ENCODE data around the gene MKX.

MKX gene

DNA sequence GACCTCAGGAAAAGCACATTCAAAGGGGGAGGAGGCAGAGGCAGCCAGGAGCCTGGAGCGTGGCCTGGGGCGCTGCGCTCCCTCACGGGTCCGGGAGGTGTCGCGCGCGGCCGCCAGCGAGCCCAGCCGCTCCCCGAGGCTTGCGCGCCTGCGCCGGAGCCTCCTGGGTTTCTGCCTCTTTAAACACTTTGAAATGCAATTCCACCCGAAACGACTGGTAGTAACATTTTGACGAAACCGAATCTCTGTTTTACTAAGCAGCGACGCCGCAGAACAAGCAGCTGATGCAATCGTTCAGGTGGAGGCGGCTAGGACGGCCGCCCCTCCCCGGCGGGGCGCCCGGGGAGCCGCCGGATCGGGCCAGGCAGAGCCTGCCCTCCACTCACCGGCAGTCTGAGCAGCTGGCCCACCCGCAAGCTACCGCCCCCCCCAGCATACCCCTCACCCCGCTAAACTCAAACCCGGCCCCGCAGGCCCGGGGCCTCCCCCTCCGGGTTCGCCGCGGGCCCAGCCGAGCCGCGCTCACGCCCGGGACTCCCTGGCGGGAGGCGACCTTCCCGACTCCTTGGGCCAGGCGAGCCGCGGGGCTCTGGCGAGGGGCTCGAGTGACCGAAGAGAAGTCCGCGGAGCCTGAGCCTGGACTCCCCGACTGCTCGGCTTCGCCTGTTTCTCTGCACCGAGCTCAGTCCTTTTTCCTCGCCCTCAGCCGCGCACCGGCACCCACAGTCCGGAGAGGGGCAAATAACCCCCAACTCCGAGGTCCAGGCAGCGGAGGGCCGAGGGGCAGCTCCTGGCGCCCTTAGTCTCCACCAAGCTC lies 3.2 kb downstream of the MKX start:
- DNase-seq: peak; percentile 90

DNA sequence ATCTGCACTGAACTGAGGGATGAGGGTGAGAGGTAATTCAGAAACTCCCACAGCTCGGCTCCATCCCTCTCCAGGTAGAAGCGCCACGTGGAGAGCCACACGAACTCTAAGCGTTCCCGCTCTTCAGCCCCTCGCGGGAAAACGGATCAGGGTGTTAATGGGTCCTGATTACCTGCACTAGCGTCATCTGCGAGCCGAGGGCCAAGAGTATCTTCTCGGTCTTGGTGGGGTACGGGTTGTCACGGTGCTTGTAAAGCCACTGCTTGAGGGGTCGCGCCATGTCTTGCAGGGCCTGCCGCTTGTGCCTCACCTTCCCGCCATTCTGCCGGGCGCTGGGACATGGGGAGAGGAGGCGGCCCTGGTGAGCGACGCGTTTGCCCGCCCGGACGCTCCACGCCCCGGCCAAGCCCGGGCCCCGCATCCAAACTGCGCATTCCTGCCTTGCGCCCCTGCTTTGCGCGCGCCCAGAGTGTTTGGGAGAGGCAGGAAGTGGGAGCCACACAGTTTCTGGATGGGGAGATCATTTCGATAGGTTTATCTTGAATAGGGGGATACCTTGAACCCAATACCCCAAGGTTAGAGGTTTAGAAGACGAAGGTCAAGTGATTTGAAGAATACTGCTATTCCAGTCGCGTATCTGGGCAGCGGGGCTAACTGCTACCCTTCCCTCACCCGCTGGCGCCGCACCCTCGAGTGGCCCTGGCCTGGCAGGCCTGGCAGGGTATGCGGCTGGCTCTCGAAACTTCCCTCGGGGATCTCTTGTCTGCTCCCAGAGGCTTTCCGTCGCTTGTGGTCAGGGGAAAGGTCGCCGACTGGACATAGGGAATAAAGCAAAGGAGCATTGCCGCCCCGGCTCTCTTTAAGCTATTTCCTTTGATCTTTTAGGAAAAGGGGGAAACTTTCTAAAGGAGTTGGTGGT lies 4.2 kb downstream of the MKX start:
- no peak for DNase-seq

DNA sequence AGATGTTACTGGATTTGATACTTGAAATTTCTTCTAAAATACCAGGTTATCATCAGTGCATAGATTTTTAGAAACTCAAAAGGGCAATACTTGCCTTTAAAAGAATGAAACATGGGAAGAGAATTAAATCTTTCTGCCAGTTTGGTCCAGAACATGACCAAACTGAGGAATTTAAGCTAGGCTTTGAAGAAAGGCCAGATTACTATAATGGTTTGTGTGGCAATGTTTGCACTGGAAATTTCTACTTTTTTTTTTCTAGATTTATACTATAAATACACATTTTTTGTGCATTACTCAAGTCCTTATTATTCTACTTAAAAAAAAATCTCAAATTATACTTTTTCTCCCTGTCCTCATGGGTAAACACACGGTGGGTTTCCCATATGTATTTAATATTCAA lies 9.2 kb downstream of the MKX start:
- DNase-seq: no peak

DNA sequence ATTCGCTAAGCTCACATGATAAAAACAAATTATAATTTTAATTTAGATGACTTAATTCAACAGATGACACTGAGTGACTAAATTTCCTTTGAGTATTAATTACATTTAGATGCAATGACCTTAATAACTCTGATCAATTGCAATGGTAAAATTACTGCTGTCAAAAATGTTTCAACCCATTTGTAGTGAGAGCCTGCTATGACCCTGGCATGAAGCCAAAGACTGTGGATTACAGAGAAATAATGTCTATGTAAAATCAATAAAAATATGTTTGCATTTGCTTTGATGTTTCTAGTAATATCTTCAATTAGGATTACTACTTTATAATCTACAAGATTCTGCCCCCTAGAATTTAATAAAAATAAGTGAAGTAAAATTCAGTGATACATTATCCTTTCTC lies 15.6 kb downstream of the MKX start:
- no peak for DNase-seq

DNA sequence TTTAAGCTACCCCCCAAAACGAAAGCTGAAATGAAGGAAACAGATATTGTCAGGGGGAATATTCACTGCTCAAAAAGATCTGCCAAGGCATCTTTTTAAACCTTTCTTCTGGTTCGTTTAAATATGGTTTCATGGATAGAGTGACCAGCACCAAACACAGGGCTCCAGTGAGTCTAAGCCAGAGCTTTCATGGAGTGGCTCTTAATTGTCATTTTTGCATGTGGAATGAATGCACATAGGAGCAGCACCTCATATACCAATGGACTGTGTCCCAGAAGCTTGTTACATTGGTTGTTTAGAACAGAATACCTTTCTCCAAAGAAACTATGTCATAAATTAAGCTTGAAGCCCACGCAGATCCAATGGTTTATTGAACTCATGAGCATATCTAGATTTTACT lies 17.3 kb downstream of the MKX start:
- DNase-seq: no peak

DNA sequence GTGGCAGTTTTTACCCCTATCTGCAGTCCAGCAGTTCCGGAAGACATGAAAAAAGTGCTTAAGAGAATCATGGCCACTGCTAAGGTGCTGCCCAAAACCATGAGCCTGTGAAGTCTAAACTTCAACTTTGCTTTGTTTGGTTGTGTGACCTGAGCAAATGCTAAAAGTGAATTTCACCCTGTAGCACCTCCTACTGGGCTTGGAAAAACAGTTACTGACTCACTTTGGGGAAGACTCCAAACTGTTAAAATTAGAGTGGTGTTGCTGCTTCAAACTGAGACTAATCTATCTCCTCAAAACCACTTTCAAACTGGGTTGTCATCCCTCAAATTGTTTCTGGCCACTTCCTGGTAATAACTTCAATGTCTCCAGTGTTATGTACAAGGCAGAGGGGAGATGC lies 21.3 kb downstream of the MKX start:
- no peak for DNase-seq

DNA sequence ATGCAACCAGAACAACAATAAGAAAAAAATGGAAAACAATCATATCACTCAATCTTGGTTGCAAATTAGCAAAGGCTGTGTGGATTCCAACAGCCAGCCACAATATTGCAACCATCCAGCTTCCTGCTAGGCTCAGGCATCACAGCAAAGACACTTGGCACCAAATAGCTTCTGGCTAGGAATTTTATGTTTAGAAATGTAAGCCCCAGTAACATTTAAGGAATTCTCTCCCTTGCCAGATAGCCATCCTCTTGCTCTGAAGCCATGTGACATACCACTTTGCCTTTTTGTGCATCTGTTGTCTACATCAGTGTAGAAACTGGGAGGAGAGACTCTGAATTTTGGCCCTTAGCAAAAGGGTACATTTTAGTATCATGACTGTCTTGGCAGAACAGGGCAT lies 22.2 kb downstream of the MKX start:
- DNase-seq: no peak

DNA sequence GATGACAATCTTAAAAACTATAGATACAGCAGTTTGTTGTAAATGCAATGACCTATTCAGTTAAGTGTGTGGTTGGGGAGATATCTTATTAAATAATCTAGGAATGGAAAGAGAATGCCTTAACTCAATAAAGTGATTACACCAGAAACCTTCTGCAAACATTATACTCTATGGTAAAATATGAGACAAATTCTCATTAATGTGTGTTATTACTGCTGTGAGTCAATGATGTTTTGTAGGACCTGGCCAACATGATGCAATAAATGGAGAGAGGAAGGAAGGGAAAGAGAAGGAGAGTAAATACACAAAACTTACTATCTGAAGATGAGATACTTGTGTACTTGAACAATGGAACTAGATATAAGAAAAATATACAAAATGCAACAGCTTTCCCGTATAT lies 25.1 kb downstream of the MKX start:
- DNase-seq: no peak

DNA sequence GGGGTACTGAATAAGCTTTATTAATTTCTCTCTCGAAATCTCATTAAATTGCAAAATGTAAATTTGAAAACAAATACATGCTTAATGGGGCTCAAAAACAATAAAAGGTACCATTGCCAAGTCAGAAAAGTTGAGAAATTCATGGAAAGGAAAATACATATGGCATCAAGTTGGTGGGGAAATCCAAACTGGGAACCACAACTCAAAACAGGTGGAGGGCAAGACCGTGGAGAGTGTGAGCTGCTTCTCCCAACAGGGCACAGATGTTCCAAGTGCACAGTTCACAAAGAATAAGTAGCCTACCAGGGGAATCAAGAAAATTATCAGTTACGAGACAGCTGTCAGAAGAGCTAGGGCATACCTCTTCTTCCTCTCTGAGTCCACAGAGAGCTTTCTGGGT lies 26.6 kb downstream of the MKX start:
- DNase-seq: no peak

DNA sequence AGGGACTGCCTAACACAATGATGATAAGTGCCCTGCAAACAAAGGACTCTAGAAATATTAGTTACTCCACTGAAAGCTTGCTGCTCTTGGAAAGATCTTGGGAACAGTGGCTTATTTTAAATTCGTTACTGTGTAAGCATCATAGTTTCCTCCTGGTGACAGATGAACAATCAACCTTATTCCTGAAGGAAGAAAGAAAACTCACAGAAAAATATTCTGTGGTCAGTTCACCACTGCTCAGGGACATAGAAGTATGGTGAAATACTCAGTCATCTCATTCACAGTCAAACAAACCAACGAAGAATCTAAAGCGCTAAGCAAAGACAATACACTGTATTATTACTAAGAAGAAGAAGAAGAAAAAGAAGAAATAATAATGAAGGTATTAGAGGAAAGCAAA lies 27.8 kb downstream of the MKX start:
- DNase-seq: no peak

DNA sequence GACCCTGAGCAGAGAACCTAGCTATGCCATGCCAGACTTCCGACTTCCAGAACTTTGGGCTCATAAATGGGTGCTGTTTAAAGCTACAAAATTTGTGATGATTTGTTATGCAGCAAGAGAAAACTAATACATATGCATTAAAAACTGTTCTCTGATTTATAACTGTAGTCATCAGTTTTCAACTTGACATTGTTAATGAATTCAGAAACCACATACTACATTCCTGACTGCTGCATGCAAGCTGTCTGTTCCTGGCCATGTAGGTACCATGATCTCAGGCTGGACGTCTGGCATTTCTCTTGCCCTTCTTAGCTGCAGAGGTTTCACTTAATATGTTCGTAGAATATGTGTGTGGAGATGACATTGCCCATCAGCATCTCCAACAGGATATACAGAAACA lies 28.4 kb downstream of the MKX start:
- no peak for DNase-seq

DNA sequence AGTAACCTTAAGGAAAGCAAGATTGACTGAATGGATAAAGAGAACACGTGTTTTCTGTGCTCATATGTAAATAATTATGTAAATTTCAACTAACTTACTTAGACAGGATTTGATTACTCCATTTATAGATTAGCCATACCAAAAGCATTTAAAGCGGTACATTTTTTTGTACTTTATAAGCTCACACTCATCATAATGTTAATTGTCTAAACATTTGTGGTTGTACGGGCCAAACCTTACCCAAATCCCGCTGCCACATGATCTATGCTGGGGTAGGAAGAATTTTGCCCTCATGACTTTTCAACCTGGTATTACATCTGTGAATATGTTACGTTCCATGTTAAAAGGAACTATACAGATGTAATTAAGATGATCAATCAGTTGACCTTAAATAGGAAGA lies 29.1 kb downstream of the MKX start:
- no peak for DNase-seq

DNA sequence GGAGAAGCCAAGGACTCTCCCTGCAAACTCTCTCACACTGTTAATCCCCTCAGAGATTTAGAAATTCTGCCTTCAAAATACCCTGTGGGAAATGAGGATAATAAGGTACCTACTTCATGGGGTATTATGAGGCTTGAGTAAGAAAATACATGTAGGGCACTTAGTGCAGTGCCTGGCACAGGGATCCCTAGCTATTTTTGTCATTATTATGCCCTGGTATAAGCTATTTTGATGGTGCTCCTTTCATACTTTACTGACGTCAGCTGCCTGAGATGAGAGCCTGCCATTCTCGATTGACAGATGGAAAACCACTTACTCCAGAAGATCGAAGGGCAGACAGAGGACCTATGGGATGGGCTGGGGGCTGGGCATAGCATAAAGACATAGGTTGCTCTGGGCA lies 30.1 kb downstream of the MKX start:
- DNase-seq: no peak

DNA sequence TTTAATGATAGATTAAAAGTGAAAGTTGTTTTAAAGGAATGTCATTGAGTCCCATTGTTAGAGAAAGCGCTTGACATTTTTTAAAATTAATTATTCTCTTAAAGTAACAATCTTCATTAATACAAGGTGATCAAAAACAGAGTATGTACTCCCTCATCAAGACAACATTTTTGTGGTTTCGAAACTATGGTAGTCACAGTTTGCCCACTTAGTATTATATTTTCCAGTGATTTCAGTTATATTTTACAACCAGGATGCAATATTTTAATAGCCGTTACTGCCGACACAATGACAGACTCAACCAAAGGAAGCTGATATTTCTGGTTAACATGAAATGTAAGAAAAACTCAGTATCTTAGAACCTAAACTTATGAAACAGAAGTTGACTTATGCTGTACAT lies 31.3 kb downstream of the MKX start:
- DNase-seq: no peak

DNA sequence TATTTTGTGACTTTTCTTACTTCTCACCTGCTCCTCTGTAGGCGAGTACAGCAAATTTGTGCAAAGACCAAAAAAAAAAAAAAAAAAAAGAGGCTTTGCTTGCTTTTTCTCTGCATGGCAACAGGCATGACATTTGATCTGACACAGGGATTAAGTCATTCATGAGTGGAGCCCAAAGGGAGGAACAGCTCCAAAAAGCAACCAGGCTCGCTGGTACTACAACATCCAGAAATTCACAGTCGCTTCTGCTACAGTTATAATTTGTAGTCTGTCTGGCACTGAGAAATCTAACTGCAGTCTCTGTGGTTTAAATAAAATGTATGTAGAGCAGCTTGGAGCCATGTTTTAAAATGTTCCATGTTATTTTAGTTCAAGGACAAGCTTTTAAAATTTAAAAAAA lies 31.7 kb downstream of the MKX start:
- DNase-seq: no peak

DNA sequence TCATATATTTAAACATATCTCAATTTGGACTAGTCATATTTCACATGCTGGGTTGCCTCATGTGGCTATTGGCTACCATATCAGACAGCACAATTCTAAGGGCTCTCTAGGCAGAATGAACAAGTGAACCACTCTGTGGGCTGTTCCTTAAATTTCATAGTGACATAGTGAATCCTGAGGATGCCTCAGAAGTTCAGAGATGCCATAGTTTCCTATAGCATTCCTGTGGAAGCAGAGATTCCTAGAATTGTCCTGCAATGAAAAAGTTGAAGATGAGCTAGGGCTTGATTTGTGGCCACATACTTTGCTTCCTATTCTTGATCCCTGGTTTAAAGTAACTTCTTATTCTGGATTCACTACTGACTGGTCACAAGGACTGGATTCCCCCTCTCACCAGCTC lies 35.6 kb downstream of the MKX start:
- no peak for DNase-seq

DNA sequence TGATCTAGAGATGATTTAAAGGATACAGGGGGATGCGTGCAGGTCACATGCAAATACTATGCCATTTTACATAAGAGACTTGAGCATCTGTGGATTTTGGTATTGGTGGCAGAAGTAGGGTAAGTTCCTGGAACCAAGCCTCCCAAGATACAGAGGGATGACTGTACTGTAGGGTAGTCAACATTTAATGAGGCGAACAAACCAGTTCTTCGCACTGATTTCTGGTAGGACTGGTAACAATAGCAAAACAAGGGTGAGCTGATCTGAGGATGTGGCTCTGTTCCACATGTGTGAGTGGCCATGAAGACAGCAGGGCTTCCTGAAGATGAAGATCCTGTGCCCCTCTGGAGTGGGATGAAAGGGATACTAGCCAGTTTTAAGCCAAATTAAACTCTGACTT lies 36.3 kb downstream of the MKX start:
- no peak for DNase-seq

DNA sequence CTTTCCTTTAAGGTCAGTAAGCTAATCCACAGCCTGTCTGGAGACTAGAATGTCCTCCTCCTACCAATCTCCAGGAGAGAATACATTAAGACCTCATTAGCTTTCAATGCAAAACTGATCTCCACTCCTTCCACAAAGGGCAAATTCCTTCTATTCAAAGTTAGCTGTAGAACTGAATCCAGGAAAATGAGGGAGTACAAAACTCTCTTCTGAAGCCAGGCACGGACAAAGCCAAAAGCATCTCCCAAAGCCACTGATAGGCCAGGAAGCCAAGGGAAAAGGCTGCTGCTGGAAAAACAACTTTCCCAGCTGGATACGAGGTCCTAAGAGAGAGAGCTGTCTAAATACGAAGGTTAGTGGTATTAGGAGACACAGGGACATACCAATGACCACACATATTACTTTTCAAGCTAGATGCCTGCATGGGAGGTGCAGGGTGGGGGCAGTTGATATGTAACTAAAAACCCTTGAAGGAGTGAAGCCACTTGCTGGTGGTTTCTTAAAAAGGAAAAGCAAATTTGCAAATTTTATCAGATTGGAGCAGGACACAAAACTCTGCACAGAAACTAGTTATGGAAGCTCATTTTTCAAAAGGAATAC lies 43.6 kb downstream of the MKX start:
- no peak for DNase-seq

DNA sequence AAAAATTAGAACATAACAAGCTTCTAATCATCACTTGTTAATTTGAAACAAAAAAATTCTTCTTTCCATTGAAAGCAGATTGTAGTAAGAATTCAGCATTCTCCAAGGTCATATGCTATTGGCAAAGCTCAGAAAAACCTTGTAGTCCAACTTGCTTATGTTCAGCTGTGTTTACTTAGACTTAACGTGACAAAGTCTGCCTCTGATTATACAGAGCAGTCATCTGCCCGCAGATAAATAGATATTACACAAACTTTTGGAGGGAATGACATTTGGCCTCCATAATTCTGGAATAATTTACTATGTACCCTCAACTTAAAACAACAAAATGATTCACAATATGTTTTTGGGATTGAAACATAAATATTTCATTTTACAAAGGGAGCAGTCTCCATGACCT lies 45.8 kb downstream of the MKX start:
- no peak for DNase-seq

DNA sequence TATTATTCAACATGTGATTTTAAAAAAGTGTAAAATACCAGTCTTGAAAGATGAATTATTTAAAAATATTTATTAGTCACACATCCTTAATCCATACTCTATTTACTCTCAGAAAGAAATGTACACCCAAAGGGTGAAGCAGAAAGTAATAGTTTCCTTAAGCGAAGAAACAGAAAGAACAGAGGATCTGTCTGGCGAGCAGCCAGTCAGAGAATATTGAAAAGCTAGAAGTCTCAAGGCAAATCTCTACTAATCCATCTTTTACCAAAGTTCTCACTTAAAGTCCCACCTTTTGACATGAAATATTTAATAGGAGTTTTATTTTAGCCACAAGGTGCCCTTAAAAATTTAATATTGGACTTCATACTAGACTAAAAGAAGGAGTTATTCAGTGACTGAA lies 46.7 kb downstream of the MKX start:
- no peak for DNase-seq

DNA sequence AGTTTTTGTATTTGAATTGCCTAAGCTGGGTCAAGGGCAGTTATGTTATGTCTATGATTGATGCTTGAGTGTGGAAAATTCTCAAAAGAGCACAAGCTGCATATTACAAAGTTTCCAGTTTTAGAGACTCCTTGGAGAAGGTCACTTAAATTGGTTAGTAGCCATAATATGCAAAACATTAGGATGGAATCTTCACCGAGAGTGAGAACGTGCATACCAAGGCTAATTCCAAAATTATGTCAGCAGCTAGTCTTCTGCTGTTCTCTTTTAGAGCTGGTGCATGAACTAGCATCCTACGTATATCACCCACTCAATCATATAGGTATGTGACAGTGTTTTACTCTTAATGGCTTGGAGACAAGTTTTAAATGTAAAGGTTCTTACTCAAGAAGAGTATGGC lies 49.2 kb downstream of the MKX start:
- DNase-seq: no peak

DNA sequence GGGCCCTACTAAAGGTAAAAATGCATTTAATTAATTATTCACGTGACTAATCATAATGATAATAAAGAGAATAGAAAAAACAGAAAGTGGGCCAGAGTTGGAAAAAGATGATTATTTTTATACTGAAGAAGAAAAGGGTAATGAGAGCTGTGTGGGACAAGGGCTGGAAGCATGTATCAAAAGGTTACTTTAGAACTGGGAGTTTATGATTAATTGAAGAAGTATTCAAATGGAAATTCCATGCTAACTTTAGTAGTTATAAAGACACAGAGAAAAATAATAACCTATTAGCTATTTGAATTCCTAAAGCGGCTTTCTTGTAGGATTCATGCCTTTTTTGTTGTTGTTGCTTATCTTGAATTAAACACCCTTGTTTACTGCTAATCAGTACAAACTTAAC lies 49.9 kb downstream of the MKX start:
- DNase-seq: no peak

DNA sequence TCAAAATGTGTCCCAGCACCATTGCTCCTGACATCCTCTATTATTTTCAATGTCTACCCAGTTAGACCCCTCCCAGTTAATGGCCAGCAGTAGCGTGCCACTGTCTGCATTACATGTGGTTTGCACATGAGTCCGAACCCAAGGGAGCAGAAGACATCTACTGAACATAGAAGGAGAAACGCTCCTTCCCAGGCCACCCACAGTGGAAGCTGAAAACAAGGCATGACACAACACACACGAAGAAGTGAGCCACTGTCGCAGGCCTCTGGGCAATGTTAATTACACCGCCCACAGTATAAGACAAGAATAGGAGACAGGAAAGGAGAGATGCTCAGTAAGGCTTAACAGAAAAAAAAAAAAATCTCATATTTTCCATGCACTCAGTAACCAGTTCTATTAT lies 50.5 kb downstream of the MKX start:
- DNase-seq: no peak

DNA sequence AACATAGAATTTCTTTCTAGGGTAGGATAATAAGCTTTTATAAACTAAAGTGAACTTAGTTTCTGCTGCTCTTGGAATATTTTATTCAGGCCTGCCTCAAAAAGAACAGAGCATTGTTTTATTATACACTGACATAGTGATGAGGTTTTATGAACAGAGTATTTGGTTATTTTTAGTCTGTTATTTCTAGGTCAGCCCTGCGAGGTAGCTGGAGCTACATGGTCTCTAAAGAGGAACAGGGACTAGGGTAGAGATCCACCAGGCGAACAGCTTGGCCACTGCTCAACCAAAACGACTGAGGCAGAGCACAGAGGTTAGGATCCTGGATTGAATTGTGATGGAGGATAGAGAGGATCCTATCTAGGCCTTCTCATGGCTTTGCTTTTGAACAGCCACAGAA lies 53.0 kb downstream of the MKX start:
- no peak for DNase-seq
